Measurements from ENCODE around the gene SLC6A3. TPM values are rescaled to one million over a fixed set of nuclear protein-coding genes. Genes with fewer than 3 reads are reported as not detected.

Gene SLC6A3
- total RNA-seq, 5 donors from 2014 or later (not counting 1 experiment from before 2014, with no cell fraction given), result 0.22 TPM; not detected in 4

DNA sequence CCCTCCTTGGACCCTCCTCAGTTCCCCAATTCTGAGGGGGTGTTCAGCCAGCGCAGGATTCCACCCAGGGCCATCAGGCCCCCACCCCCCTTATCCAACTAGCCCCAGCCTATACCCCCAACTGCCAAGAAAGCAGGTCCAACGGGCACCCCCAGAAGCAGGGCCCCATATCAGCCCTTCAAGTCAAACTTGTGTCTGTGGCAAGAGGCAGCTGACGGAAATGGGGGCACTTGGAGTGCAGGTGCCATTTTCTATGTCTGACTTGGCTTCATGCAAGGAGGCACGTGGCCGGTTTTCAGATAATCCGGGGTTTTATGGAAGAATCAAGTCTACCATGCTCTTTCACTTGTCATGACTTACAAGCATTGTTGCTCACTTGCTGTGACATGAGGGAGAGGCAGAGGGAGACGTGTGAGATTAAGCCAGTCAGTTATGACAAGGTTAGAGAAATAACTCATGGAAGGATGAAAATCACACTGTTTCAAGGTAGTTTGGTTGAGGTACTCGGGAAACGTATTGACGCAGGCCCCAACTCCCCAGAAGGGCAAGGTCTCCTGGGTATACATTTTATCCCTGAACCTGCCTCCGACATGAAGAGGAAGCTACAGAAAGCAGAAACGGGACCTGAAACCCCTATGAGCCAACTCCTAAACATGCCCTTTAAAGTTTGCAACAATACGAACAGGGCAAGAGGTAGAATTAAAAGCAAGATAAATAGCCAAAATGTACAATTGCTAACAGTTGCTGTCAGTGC lies 73.8 kb downstream of the SLC6A3 start:
- no peak for ATAC-seq (replicated peaks in 1 of 4)
- Histone ChIP-seq H3K27ac (ENCODE audit: low read length) (no peak overlapping the region), H3K27me3 (replicated peaks in 1 of 2; ENCODE audit: control insufficient read depth in 2 of 2, extremely low read depth in 1 of 2, insufficient read depth in 2 of 2, low read length in 1 of 2) (peaks cover 0 to 2% of the 10 kb centered on the region in 2 experiments), H3K36me3 (ENCODE audit: control insufficient read depth in 2 of 2, extremely low read depth in 1 of 2, insufficient read depth in 1 of 2, low read length in 1 of 2) (no peaks in the 10 kb centered on the region), H3K4me1 (ENCODE audit: control insufficient read depth in 1 of 2, extremely low read depth in 1 of 2, insufficient read depth in 2 of 2, low read length in 2 of 2) (peaks cover 0 to 18% of the 10 kb centered on the region in 2 experiments), H3K4me3 (ENCODE audit: control insufficient read depth in 1 of 2, extremely low read depth in 1 of 2, low read length in 1 of 2) (no peak overlapping the region), H3K9me3 (no peaks in the 10 kb centered on the region)
- Mint-ChIP-seq H3K4me1 (peaks cover 0 to 11% (median 4%) of the 10 kb centered on the region in 3 donors), H3K4me3 (no peak overlapping the region), H3K27me3 (peaks cover 0 to 1% of the 10 kb centered on the region in 2 donors), H3K27ac (no peak overlapping the region), H3K9me3 (no peaks in the 10 kb centered on the region), H3K36me3 (no peaks in the 10 kb centered on the region)
- DNase-seq, result no peak
- 89% methylated on average over 8 of the region's 13 CpGs for WGBS (ENCODE audit: insufficient coverage)
- CTCF ChIA-PET, result no interaction called here
- POLR2A ChIA-PET, result no interaction called here

DNA sequence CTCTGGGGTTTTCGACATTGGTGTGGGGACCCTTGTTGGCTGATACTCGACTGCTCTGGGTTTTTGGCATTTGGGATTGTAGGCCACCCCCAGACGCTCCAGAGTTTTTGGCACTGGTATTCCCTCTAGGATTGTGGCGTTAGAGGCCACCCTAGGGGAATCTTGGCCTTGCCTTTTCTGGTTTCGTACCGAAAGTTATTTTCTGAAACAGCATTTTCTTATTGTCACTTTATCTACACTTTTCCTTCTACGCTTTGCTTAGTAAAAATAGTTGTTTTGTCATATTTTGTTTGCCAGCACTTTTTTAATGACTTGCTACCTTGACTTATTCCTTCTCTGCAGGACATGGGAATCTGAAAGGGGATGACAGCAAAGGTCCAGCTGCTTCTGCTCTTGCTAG lies 75.2 kb downstream of the SLC6A3 start:
- H3K36me3 Mint-ChIP-seq, result no peaks in the 10 kb centered on the region
- H3K9me3 Mint-ChIP-seq, result no peaks in the 10 kb centered on the region
- ATAC-seq (replicated peaks in 1 of 4), result no peak

DNA sequence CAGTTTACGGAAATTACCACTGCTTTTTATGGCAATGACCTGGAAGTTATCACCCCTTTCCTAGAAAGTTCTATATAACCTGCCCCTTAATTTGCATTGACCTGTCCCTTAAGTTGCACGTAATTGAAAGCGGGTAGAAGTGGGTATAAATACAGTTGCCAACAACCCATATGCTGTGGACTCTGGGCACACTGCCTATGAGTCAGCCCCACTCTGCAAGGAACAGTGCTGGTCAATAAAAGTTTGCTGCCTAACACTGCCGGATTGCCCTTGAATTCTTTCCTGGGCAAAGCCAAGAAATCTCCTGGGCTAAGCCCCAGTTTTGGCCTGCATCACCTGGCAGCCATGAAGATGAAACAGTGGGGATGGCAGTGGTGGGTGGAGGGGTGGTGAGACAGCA lies 76.5 kb downstream of the SLC6A3 start:
- no peaks in the 10 kb centered on the region for H3K36me3 Mint-ChIP-seq
- peaks cover 9 to 13% of the 10 kb centered on the region in 2 donors for H3K27me3 Mint-ChIP-seq
- Histone ChIP-seq H3K27me3 (replicated peaks in 1 of 2; ENCODE audit: control insufficient read depth in 2 of 2, extremely low read depth in 1 of 2, insufficient read depth in 2 of 2, low read length in 1 of 2) (peaks cover 0 to 8% of the 10 kb centered on the region in 2 experiments), H3K4me3 (ENCODE audit: control insufficient read depth in 1 of 2, extremely low read depth in 1 of 2, low read length in 1 of 2) (no peak overlapping the region), H3K4me1 (ENCODE audit: control insufficient read depth in 1 of 2, extremely low read depth in 1 of 2, insufficient read depth in 2 of 2, low read length in 2 of 2) (peaks cover 0 to 3% of the 10 kb centered on the region in 2 experiments), H3K36me3 (ENCODE audit: control insufficient read depth in 2 of 2, extremely low read depth in 1 of 2, insufficient read depth in 1 of 2, low read length in 1 of 2) (no peaks in the 10 kb centered on the region), H3K9me3 (no peaks in the 10 kb centered on the region), H3K27ac (ENCODE audit: low read length) (no peak overlapping the region)
- H3K4me1 Mint-ChIP-seq, result peaks cover 0 to 7% (median 0%) of the 10 kb centered on the region in 3 donors
- DNase-seq, result no peak
- POLR2A ChIA-PET, result no interaction called here
- 92% methylated on average over 1 of the region's 4 CpGs for WGBS (ENCODE audit: insufficient coverage)
- no peaks in the 10 kb centered on the region for H3K9me3 Mint-ChIP-seq
- H3K27ac Mint-ChIP-seq, result no peak overlapping the region
- no peak overlapping the region for H3K4me3 Mint-ChIP-seq
- CTCF ChIA-PET, result no interaction called here
- ATAC-seq (replicated peaks in 1 of 4), result no peak

More for the DNA sequence above, 75.2 kb downstream of the SLC6A3 start:
- ChIA-PET POLR2A (no interaction called here), CTCF (no interaction called here)
- Histone ChIP-seq H3K27me3 (replicated peaks in 1 of 2; ENCODE audit: control insufficient read depth in 2 of 2, extremely low read depth in 1 of 2, insufficient read depth in 2 of 2, low read length in 1 of 2) (peaks cover 0 to 6% of the 10 kb centered on the region in 2 experiments), H3K9me3 (no peaks in the 10 kb centered on the region), H3K27ac (ENCODE audit: low read length) (no peak overlapping the region), H3K4me1 (ENCODE audit: control insufficient read depth in 1 of 2, extremely low read depth in 1 of 2, insufficient read depth in 2 of 2, low read length in 2 of 2) (peaks cover 0 to 15% of the 10 kb centered on the region in 2 experiments), H3K4me3 (ENCODE audit: control insufficient read depth in 1 of 2, extremely low read depth in 1 of 2, low read length in 1 of 2) (no peak overlapping the region), H3K36me3 (ENCODE audit: control insufficient read depth in 2 of 2, extremely low read depth in 1 of 2, insufficient read depth in 1 of 2, low read length in 1 of 2) (no peaks in the 10 kb centered on the region)
- H3K4me3 Mint-ChIP-seq, result no peak overlapping the region
- WGBS (ENCODE audit: insufficient coverage), result 73% methylated on average over 3 of the region's 7 CpGs
- H3K4me1 Mint-ChIP-seq, result peaks cover 0 to 11% (median 4%) of the 10 kb centered on the region in 3 donors
- H3K27me3 Mint-ChIP-seq, result peaks cover 2 to 4% of the 10 kb centered on the region in 2 donors
- H3K27ac Mint-ChIP-seq, result no peak overlapping the region
- no peak for DNase-seq

DNA sequence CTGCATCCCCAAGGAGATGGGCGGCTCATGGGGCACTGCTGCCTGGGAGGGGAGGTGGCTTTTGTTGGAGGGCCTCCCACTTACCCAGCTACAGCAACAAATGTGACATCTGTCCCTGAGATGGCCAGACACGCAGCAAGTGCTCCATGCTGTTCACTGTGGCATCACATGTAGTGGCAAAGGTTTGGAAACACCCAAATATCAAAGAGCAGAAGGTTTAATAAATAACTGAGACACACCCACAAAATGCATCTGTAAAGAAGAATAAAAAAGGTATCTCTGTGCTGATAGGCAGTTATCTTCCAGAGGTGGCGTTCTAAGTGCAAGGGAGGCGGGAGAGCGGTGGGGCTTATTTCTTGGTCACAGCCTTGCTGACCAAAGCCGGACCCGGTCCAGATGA lies 77.0 kb downstream of the SLC6A3 start:
- ChIA-PET POLR2A (no interaction called here), CTCF (no interaction called here)
- no peaks in the 10 kb centered on the region for H3K36me3 ChIP-seq (ENCODE audit: control insufficient read depth in 2 of 2, extremely low read depth in 1 of 2, insufficient read depth in 1 of 2, low read length in 1 of 2)
- Mint-ChIP-seq H3K4me1 (peaks cover 0 to 6% (median 0%) of the 10 kb centered on the region in 3 donors), H3K27me3 (peaks cover 13 to 18% of the 10 kb centered on the region in 2 donors), H3K9me3 (no peaks in the 10 kb centered on the region), H3K27ac (no peak overlapping the region), H3K4me3 (no peak overlapping the region), H3K36me3 (no peaks in the 10 kb centered on the region)
- WGBS (ENCODE audit: insufficient coverage), result 100% methylated on average over 5 of the region's 7 CpGs
- H3K27ac ChIP-seq (ENCODE audit: low read length), result no peak overlapping the region
- H3K4me3 ChIP-seq (ENCODE audit: control insufficient read depth in 1 of 2, extremely low read depth in 1 of 2, low read length in 1 of 2), result no peak overlapping the region
- ATAC-seq (replicated peaks in 1 of 4) (no peak), DNase-seq (no peak)
- no peaks in the 10 kb centered on the region for H3K4me1 ChIP-seq (ENCODE audit: control insufficient read depth in 1 of 2, extremely low read depth in 1 of 2, insufficient read depth in 2 of 2, low read length in 2 of 2)
- H3K27me3 ChIP-seq (replicated peaks in 1 of 2; ENCODE audit: control insufficient read depth in 2 of 2, extremely low read depth in 1 of 2, insufficient read depth in 2 of 2, low read length in 1 of 2), result peaks cover 0 to 13% of the 10 kb centered on the region in 2 experiments
- H3K9me3 ChIP-seq, result no peaks in the 10 kb centered on the region

DNA sequence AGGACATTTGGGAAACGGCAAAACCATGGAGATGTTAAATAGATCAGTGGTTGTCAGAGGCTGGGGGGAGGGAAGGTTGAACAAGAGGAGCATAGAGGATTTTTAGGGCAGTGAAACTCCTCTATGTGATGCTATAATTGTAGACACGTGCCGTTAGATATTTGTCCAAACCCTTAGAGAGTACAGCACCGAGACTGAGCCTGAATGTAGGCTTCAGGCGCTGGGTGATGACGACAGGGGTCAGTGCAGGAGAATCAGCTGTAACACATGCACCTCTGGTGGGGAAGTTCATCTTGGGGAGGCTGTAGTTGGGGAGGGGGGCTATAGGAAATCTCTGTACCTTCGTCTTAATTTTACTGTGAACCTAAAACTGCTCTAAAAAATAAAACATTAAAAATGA lies 78.1 kb downstream of the SLC6A3 start:
- Histone ChIP-seq H3K4me1 (ENCODE audit: control insufficient read depth in 1 of 2, extremely low read depth in 1 of 2, insufficient read depth in 2 of 2, low read length in 2 of 2) (no peaks in the 10 kb centered on the region), H3K27ac (ENCODE audit: low read length) (no peak overlapping the region), H3K9me3 (no peaks in the 10 kb centered on the region), H3K36me3 (ENCODE audit: control insufficient read depth in 2 of 2, extremely low read depth in 1 of 2, insufficient read depth in 1 of 2, low read length in 1 of 2) (no peaks in the 10 kb centered on the region), H3K4me3 (ENCODE audit: control insufficient read depth in 1 of 2, extremely low read depth in 1 of 2, low read length in 1 of 2) (no peak overlapping the region), H3K27me3 (replicated peaks in 1 of 2; ENCODE audit: control insufficient read depth in 2 of 2, extremely low read depth in 1 of 2, insufficient read depth in 2 of 2, low read length in 1 of 2) (peaks cover 0 to 24% of the 10 kb centered on the region in 2 experiments)
- no peak overlapping the region for H3K27ac Mint-ChIP-seq
- H3K27me3 Mint-ChIP-seq, result peaks cover 14 to 27% of the 10 kb centered on the region in 2 donors
- H3K4me1 Mint-ChIP-seq, result peaks cover 0 to 3% (median 0%) of the 10 kb centered on the region in 3 donors
- no peak for DNase-seq
- no peaks in the 10 kb centered on the region for H3K9me3 Mint-ChIP-seq
- no peaks in the 10 kb centered on the region for H3K36me3 Mint-ChIP-seq
- no peak overlapping the region for H3K4me3 Mint-ChIP-seq
- no peak for ATAC-seq (replicated peaks in 1 of 4)
- 76% methylated on average over 6 of the region's 7 CpGs for WGBS (ENCODE audit: insufficient coverage)
- ChIA-PET CTCF (no interaction called here), POLR2A (no interaction called here)

DNA sequence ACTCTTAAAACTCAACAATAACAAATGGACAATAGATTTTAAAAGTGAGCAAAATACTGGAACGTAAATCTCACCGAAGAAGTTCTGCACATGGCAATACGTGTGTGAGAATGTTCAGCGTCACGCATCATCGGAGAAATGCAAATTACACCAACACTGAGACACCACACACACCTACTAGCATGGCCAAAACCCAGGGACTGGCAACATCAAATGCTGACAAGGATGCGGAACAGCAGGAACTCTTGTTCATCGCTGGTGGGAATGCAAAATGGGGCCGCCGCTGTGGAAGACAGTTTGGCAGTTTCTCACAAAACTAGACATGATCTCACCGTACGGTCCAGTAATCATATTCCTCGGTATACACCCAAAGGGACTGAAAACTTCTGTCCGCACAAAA lies 78.7 kb downstream of the SLC6A3 start:
- Histone ChIP-seq H3K4me1 (ENCODE audit: control insufficient read depth in 1 of 2, extremely low read depth in 1 of 2, insufficient read depth in 2 of 2, low read length in 2 of 2) (no peaks in the 10 kb centered on the region), H3K4me3 (ENCODE audit: control insufficient read depth in 1 of 2, extremely low read depth in 1 of 2, low read length in 1 of 2) (no peak overlapping the region), H3K27ac (ENCODE audit: low read length) (no peak overlapping the region), H3K36me3 (ENCODE audit: control insufficient read depth in 2 of 2, extremely low read depth in 1 of 2, insufficient read depth in 1 of 2, low read length in 1 of 2) (no peaks in the 10 kb centered on the region), H3K9me3 (no peaks in the 10 kb centered on the region), H3K27me3 (replicated peaks in 1 of 2; ENCODE audit: control insufficient read depth in 2 of 2, extremely low read depth in 1 of 2, insufficient read depth in 2 of 2, low read length in 1 of 2) (peaks cover 0 to 30% of the 10 kb centered on the region in 2 experiments)
- Mint-ChIP-seq H3K4me3 (no peak overlapping the region), H3K9me3 (no peaks in the 10 kb centered on the region), H3K36me3 (no peaks in the 10 kb centered on the region), H3K4me1 (no peaks in the 10 kb centered on the region), H3K27ac (no peak overlapping the region), H3K27me3 (peaks cover 14 to 30% of the 10 kb centered on the region in 2 donors)
- DNase-seq (no peak), ATAC-seq (replicated peaks in 1 of 4) (no peak)
- CTCF ChIA-PET, result no interaction called here
- 89% methylated on average over 7 of the region's 14 CpGs for WGBS (ENCODE audit: insufficient coverage)
- POLR2A ChIA-PET, result no interaction called here
